Cardiac muscle cell (in vitro differentiated cells and primary cell): Measurements from ENCODE around the gene RCCD1. TPM values are rescaled to one million over a fixed set of nuclear protein-coding genes. Genes with fewer than 3 reads are reported as not detected.

Source experiments
- DNase-seq, 2 donors: peaks; one replicate each; pipeline versions ENCODE4 v3.0.0 to v3.0.0-alpha.2; 2010 to 2017; ENCODE audit warnings: low read depth in 1 of 2, low spot score in 1 of 2
- H3K27ac ChIP-seq: fragments of 200-600 bp; sonication (generic); 2 replicates; pipeline ENCODE4 v1.5.1; 2016
- H3K27me3 ChIP-seq: fragments of 200-600 bp; sonication (generic); 2 replicates; pipeline ENCODE4 v1.6.0; 2016; ENCODE audit warnings: control low read depth
- H3K36me3 ChIP-seq: fragments of 200-600 bp; sonication (generic); 2 replicates; pipeline ENCODE4 v1.5.1; 2016; ENCODE audit warnings: control low read depth
- H3K4me1 ChIP-seq: fragments of 200-600 bp; sonication (generic); 2 replicates; pipeline ENCODE4 v1.8.1; 2017; ENCODE audit warnings: low read depth, mild to moderate bottlenecking, mixed run types
- H3K4me3 ChIP-seq: fragments of 200-600 bp; sonication (generic); 2 replicates; pipeline ENCODE4 v1.5.1; 2016; ENCODE audit warnings: mild to moderate bottlenecking
- H3K9me3 ChIP-seq: fragments of 200-600 bp; sonication (generic); 2 replicates; pipeline ENCODE4 v1.5.1; 2017; ENCODE audit warnings: low read depth, mild to moderate bottlenecking, control low read depth
- CTCF ChIP-seq: IDR thresholded peaks from 2 replicates; pipeline ENCODE4 v1.5.1; 2012; ENCODE audit warnings: low read depth, mild to moderate bottlenecking, low read length
- polyA plus RNA-seq: library from polyadenylated mRNA; unstranded; fragments of >200 nt; fragmentation: Nextera tagmentation; extraction: Ambion mirVana; gene quantifications from 2 replicates; pipeline ENCODE4 v1.2.1, GENCODE V29; 2016
- total RNA-seq: library from RNA; depleted of rRNA; stranded (reverse); fragments of >200 nt; gene quantifications from 2 replicates; pipeline ENCODE4 v1.2.3, GENCODE V29; 2016

The RCCD1 gene
- total and polyA plus RNA-seq, 2 experiments from 2014 or later: 32.8 to 43.0 TPM

GRCh38 chr15:90911906-90912769, 42.5 kb upstream of the RCCD1 start:
- H3K36me3 ChIP-seq: peaks cover 22% of the 10 kb centered on the region
- H3K4me3 ChIP-seq: no peak overlapping the region
- H3K27ac ChIP-seq: no peak overlapping the region
- no peaks in the 10 kb centered on the region for H3K27me3 ChIP-seq
- TF ChIP-seq CTCF: no peak
- no peaks in the 10 kb centered on the region for H3K9me3 ChIP-seq
- H3K4me1 ChIP-seq: peaks cover 12% of the 10 kb centered on the region
- DNase-seq: no peak

GRCh38 chr15:90912770-90913075, 42.0 kb upstream of the RCCD1 start:
- no peak for TF ChIP-seq CTCF
- DNase-seq: no peak
- peaks cover 12% of the 10 kb centered on the region for H3K4me1 ChIP-seq
- no peak overlapping the region for H3K4me3 ChIP-seq
- peaks cover 16% of the 10 kb centered on the region for H3K36me3 ChIP-seq
- H3K27ac ChIP-seq: no peak overlapping the region
- no peaks in the 10 kb centered on the region for H3K27me3 ChIP-seq
- no peaks in the 10 kb centered on the region for H3K9me3 ChIP-seq

GRCh38 chr15:90913398-90913944, 41.2 kb upstream of the RCCD1 start:
- peaks cover 20% of the 10 kb centered on the region for H3K36me3 ChIP-seq

GRCh38 chr15:90914305-90915080, 40.2 kb upstream of the RCCD1 start:
- Histone ChIP-seq H3K27me3 (no peaks in the 10 kb centered on the region), H3K9me3 (no peaks in the 10 kb centered on the region), H3K27ac (no peak overlapping the region), H3K4me3 (no peak overlapping the region), H3K36me3 (peaks cover 22% of the 10 kb centered on the region), H3K4me1 (peaks cover 5% of the 10 kb centered on the region)
- TF ChIP-seq CTCF: no peak
- no peak for DNase-seq

More at GRCh38 chr15:90913398-90913944, 41.2 kb upstream of the RCCD1 start:
- no peaks in the 10 kb centered on the region for H3K27me3 ChIP-seq
- no peak for DNase-seq
- no peaks in the 10 kb centered on the region for H3K9me3 ChIP-seq
- peaks cover 5% of the 10 kb centered on the region for H3K4me1 ChIP-seq
- no peak overlapping the region for H3K4me3 ChIP-seq
- no peak overlapping the region for H3K27ac ChIP-seq
- TF ChIP-seq CTCF: no peak

- Histone ChIP-seq H3K27ac (peak overlapping the region; percentile 1), H3K4me1 (peaks cover 5% of the 10 kb centered on the region), H3K27me3 (no peaks in the 10 kb centered on the region), H3K9me3 (no peaks in the 10 kb centered on the region), H3K4me3 (no peak overlapping the region), H3K36me3 (peaks cover 22% of the 10 kb centered on the region)
- TF ChIP-seq CTCF: no peak
- DNase-seq: no peak
These were observed 39.4 kb upstream of the RCCD1 start for GRCh38 chr15:90915216-90915807.
